DMS53 (cell line): ENCODE data around the gene CMTR1.
"Not testable (repeated sequence)": the region's sequence is repeated elsewhere in the genome, so short reads cannot be mapped to it uniquely, and the experiment has no call there.

ENCODE experiments used
- DNase-seq: peaks from one replicate; lab custom pipeline; 2025; lab: John Stamatoyannopoulos, UW

CMTR1 gene, protein sequence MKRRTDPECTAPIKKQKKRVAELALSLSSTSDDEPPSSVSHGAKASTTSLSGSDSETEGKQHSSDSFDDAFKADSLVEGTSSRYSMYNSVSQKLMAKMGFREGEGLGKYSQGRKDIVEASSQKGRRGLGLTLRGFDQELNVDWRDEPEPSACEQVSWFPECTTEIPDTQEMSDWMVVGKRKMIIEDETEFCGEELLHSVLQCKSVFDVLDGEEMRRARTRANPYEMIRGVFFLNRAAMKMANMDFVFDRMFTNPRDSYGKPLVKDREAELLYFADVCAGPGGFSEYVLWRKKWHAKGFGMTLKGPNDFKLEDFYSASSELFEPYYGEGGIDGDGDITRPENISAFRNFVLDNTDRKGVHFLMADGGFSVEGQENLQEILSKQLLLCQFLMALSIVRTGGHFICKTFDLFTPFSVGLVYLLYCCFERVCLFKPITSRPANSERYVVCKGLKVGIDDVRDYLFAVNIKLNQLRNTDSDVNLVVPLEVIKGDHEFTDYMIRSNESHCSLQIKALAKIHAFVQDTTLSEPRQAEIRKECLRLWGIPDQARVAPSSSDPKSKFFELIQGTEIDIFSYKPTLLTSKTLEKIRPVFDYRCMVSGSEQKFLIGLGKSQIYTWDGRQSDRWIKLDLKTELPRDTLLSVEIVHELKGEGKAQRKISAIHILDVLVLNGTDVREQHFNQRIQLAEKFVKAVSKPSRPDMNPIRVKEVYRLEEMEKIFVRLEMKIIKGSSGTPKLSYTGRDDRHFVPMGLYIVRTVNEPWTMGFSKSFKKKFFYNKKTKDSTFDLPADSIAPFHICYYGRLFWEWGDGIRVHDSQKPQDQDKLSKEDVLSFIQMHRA

GRCh38 chr6:37432916-37433656, at the start of gene CMTR1:
Gene CMTR1 (plus strand): TSS chr6:37433221. CDS start chr6:37435630, 2,409 bp downstream.
- peak; percentile 94 for DNase-seq

GRCh38 chr6:37388578-37388977, 44.4 kb upstream of the CMTR1 start:
- DNase-seq, result no peak

GRCh38 chr6:37389857-37390256, 43.2 kb upstream of the CMTR1 start:
- no peak for DNase-seq

- DNase-seq, result no peak
Measured at GRCh38 chr6:37391120-37391519, 41.9 kb upstream of the CMTR1 start.

GRCh38 chr6:37392821-37393220, 40.2 kb upstream of the CMTR1 start:
- DNase-seq, result no peak

GRCh38 chr6:37393381-37393929, 39.6 kb upstream of the CMTR1 start:
- no peak for DNase-seq

- no peak for DNase-seq
Measured at GRCh38 chr6:37396571-37397180, 36.3 kb upstream of the CMTR1 start.

DNA sequence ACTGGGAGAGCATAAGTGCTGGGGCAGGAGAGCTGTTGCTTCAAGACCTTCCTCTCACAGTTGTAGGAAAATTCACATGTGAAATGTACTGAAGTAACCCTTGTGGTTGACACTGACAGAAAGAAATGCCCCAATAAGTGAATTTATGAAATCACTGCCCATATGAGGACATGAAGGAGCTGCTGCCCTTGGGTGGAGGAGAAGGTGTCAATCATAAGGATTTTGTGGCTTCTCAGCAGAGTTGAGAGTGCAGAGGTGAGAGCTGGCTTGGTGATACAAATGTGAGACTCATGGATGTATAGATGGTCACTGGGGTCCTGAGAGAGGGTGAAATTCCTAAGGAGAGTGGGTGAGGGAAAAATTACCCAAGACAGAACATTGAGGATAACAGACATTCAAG, 33.9 kb upstream of the CMTR1 start:
- DNase-seq, result no peak

DNA sequence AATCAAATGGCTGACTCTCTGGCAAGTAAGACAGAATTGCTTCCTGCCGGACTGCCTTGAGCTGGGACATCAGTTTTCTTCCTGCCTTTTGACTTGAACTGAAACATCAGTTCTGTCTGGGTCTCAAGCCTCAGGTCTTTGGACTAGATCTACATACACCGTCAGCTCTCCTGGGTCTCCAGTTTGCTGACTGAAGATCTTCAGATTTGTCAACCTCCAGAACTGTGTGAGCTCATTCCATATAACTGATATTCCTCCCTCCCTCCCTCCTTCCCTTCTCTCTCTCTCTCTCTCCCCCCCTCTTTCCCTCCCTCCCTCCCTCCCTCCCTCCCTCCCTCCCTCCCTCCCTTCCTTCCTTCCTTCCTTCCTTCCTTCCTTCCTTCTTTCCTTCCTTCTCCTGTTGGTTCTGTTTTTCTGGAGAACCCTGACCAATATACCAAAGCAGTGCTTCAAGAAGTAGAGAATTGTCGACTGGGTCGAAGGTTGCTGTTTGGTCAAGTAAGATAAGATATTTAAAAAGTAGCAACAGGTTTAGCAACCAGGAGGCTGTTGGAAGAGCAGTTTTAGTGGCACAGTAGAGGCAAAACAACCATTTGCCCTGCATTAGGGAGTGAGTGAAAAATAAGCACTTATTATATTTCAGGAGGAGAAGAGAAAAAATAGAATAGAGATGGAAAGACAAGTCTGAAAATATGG, 33.1 kb upstream of the CMTR1 start:
- DNase-seq, result no peak

DNA sequence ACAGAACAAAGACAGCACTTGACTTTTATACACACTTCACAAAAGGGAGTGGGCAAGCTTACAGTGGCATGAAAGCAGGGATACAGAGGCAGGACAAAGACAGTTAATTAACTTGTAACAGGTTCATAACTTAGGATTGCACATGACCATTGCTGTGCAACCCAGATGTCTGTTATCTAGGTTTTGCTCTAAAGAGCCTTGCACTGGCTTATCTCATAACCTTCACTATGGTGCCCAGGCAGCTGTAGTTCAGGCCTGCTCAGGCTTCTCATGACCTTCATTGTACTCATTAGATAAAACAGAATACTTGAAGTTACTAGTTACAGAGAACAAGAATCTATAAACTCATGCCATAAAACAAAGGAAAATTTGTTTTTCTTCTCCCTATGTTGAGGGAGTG, 31.4 kb upstream of the CMTR1 start:
- DNase-seq, result not testable (repeated sequence)

- no peak for DNase-seq
Measured at GRCh38 chr6:37406726-37407341, 26.2 kb upstream of the CMTR1 start.

DNA sequence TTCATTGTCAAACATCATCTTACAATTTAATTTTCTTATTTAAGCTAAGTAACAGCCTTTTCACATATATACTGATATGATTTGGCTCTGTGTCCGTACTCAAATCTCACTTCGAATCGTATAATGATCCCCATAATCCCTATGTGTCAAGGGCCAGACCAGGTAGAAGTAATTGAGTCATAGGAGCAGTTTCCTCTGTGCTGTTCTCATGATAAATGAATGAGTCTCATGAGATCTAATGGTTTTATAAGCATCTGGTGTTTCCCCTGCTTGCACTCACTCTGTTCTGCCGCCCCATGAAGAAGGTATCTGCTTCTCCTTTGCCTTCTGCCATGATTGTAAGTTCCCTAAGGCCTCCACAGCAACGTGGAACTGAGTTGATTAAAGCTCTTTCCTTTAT, 25.1 kb upstream of the CMTR1 start:
- no peak for DNase-seq

DNA sequence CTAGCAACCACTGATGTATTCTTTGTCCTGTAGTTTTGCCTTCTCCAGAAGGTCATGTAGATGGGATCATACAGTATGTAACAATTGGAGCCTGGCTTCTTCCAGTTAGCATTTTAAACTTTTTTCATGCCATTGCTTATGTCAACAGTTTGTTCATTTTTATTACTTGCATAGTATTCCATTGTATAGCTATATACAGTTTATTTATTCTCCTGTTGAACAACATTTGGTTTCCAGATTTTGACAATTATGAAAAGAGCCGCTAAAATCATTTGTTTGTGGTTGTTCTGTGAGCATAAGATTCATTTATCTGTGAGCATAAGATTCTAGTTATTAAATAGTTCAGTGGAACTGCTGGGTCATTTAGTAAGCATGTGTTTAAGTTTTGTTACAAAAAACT, 23.5 kb upstream of the CMTR1 start:
- no peak for DNase-seq

DNA sequence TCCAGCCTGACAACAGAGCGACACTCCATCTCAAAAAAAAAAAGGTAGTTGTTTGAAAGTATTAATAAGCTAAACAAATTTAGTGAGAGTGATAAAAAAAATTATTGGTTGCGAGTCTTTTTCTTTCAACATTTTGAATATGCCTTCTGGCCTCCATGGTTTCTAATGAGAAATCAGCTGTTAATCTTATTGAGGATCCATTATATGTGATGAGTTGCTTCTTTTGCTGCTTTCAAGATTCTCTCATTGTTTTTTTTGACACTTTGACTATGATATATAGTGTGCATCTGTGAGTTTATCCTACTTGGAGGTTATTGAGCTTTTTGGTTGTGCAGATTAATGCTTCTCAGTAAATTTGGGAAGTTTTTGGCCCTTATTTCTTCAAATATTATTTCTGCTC, 15.6 kb upstream of the CMTR1 start:
- DNase-seq, result no peak

DNA sequence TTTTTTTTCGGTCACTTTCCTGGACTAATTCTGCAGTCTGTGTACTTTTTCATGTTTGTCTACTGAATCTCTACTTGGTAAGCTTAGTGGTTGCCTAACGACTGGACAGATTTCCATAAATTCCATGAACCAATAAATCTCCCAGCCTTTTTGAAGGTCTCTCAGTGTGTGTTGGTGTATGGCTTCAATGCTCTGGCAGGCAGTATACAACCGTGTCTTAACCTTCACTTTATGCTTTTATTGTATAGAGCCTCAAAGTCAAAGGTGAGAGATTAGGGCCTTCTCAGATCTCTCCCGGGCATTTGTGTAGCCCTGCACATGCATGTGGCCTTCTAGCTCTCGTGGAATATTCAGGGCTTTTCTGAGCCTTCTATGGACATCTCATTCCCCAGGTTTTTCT, 14.3 kb upstream of the CMTR1 start:
- no peak for DNase-seq

DNA sequence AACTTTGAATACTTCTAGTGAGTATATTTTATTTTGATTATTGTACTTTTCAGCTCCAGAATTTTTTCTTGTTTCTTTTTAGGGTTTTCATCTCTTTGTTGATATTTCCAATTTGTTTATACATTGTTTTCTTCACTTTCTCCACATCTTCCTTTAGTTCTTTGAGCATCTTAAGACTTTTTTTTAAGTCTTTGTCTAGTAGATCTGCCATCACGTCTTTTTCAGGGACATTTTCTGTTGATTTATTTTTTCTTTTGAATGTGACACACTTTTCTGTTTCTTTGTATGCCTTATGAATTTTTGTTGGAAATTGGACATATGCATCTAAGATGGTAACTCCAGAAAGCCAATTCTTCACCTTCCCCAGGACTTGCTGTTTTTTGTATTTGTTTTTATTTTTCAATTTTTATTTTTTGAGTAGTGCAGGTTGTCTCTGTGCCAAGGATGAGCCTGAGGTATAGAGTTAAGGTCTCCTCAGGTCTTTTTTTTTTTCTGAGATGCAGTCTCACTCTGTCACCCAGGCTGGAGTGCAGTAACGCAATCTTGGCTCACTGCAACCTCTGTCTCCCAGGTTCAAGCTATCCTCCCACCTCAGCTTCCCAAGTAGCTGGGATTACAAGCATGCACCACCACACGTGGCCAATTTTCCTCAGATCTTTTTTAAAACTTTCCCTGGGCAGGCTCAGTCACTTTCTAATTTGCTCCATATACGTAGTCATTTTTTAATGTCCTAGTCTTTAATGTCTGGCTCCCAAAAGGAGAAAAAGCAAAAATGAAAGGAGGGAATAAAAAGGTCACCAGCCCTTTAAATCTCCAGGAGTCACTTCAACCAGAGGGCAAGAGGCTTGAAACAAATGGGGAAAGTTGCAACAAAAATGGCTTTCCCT, 6.7 kb upstream of the CMTR1 start:
- no peak for DNase-seq

- DNase-seq, result no peak
Measured at GRCh38 chr6:37426945-37427510, 6.0 kb upstream of the CMTR1 start.

- peak; percentile 20 for DNase-seq
Measured at GRCh38 chr6:37429352-37429750, 3.7 kb upstream of the CMTR1 start.

DNA sequence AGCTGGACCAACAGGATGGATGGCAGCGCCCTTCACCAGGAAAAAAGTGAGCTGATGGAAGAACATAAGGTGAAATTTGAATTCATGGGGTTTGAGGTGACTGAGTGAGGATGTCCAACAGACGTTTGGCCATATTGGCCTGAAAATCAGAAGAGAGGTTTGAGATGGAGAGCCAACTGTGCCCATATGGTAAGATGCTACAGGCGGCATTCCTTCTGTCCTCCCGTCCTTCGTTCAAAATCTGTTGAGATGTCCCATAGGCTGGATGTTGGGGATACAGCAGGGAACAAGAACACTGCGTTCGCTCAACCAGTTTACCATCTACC, 468 bp upstream of the CMTR1 start:
- DNase-seq, result no peak
